ENCODE data around the gene GRIN2C.

GRIN2C gene

DNA sequence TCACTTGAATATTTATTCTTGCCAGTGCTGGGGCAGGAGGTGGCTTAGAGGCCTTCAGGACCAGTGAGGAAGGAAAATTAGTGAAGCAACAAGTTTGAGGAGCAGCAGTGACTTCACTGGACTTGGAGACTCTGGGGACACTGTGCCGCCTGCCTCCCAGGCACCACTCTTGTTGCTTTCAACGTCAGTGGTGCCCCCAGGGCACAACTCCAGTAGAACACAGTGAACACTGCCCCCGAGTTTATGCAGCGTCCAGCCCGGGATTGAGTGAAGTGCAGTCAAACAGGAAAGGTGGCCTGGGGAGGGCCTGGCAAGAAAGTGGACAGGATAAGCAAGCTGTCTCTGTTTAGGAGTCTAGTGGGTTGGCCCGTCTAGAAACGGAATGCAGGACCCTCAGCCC lies 59.2 kb downstream of the GRIN2C start:
- TF ChIP-seq, protein P1, sequence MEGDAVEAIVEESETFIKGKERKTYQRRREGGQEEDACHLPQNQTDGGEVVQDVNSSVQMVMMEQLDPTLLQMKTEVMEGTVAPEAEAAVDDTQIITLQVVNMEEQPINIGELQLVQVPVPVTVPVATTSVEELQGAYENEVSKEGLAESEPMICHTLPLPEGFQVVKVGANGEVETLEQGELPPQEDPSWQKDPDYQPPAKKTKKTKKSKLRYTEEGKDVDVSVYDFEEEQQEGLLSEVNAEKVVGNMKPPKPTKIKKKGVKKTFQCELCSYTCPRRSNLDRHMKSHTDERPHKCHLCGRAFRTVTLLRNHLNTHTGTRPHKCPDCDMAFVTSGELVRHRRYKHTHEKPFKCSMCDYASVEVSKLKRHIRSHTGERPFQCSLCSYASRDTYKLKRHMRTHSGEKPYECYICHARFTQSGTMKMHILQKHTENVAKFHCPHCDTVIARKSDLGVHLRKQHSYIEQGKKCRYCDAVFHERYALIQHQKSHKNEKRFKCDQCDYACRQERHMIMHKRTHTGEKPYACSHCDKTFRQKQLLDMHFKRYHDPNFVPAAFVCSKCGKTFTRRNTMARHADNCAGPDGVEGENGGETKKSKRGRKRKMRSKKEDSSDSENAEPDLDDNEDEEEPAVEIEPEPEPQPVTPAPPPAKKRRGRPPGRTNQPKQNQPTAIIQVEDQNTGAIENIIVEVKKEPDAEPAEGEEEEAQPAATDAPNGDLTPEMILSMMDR (IDR thresholded peaks at IDR 0.05; ENCODE audit: low read depth, low read length): no peak
- H3K4me3 ChIP-seq (ENCODE audit: low read depth, low read length): no peak overlapping the region

GRCh38 chr17:74799097-74799496 lies 60.6 kb downstream of the GRIN2C start:
- TF ChIP-seq, protein P1 (IDR thresholded peaks at IDR 0.05; ENCODE audit: low read depth, low read length): no peak
- no peak overlapping the region for H3K4me3 ChIP-seq (ENCODE audit: low read depth, low read length)

GRCh38 chr17:74798239-74798707 lies 61.4 kb downstream of the GRIN2C start:
- TF ChIP-seq, protein P1 (IDR thresholded peaks at IDR 0.05; ENCODE audit: low read depth, low read length): no peak
- H3K4me3 ChIP-seq (ENCODE audit: low read depth, low read length): no peak overlapping the region

DNA sequence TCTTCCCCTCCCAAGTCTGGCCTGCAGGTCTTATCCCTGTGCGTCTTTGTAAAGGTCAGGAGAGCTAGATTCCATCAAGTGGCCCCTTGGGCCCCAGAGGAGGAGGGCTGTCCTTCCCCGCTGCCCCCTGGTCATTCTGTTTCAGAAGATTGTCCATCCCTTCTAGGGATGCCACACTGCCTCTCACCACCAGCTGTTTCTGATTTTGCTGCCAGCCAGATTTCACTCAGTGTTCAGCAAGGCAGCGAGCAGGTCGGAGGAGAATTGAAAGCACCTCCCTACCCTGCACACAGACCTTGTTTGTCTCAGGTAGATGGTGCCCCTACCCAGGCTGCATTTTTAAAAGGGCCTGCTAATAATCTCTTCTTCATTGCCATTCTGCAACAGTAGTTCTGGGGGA lies 61.9 kb downstream of the GRIN2C start:
- no peak overlapping the region for H3K4me3 ChIP-seq (ENCODE audit: low read depth, low read length)

DNA sequence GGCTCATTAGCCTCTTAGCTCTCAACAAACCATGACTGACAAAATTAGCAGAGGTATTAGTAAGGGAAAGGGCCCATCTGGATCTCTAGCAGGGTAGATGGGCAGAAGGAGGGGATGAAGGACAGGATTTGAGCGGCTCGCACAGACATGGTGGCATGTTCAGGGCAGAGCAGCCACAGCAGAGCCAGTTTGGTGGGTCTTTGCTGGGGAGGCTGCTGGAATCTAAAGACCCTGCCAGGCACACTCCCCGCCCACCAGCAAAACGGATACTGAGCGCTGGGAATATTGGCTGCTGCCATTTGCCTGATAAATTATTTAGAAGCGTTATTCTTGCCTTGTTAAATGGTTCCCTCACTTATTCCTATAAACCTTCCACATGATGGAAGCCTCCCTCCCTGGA lies 62.8 kb downstream of the GRIN2C start:
- no peak overlapping the region for H3K4me3 ChIP-seq (ENCODE audit: low read depth, low read length)
- TF ChIP-seq, protein P1 (IDR thresholded peaks at IDR 0.05; ENCODE audit: low read depth, low read length): no peak

More for the DNA sequence above, 61.9 kb downstream of the GRIN2C start:
- TF ChIP-seq, protein P1 (IDR thresholded peaks at IDR 0.05; ENCODE audit: low read depth, low read length): no peak

GRCh38 chr17:74796211-74796610 lies 63.5 kb downstream of the GRIN2C start:
- TF ChIP-seq, protein P1 (IDR thresholded peaks at IDR 0.05; ENCODE audit: low read depth, low read length): no peak
- no peak overlapping the region for H3K4me3 ChIP-seq (ENCODE audit: low read depth, low read length)

DNA sequence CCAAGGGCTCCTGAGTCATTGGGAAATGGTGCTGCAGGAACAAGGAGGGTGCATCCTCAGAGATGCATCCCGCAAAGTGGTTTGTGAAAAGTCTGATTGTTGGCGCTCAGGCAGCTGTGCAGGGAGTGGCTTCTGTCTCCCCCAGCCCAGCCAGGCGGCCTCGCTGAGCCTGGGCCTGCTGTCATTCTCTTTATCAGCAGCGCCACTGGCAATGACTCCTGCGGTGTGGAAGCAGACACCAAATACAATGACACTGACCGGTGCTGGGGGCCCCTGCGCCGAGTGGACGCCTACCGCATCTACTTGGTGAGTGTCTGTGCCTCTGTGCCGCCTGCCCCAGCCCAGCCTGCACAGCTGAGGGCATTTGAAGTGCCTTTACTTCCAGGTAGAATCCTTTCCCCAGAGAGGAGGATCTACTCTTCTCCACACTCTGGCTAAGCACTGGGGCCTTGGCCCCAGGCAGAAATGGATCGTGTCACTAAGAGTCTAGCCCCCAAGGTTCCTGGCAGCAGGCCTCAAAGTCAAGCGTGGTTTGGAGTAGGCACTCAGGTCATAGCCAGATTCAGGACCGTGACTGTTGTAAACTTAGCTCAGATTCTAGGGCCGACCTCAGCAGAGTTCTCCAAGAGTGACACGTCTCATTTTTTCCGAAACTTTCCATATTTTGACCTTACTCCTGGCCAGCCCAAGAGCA lies 64.2 kb downstream of the GRIN2C start:
- TF ChIP-seq, protein P1 (IDR thresholded peaks at IDR 0.05; ENCODE audit: low read depth, low read length): no peak
- no peak overlapping the region for H3K4me3 ChIP-seq (ENCODE audit: low read depth, low read length)
